ENCODE data around the gene FARSB. TPM values are rescaled to one million over a fixed set of nuclear protein-coding genes. Genes with fewer than 3 reads are reported as not detected.

The FARSB gene
- total RNA-seq, 1 experiment from 2014 or later, result 32.9 TPM

DNA sequence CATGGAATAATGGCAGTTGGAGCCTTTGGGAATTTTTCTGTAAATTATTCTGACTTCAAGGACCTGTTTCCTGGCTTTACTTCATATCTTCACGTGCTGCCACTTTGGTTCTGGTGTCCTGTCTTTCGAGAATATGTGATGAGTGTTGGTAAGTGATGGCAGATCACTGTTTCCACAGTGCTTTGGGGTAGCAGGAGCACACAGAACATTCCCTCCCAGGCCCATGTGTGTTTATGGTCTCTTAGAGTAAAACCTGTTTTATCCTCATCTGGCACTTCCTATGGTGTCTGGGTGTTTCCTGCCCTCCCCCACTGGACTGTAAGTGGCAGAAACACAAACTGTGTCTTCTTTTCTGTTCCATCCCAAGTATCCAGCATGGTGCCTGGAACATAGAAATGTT lies 33.4 kb upstream of the FARSB start:
- ChIA-PET POLR2A (ENCODE audit: unreplicated experiment) (no interaction called here), CTCF (no interaction called here)
- no peak overlapping the region for H3K4me2 ChIP-seq (ENCODE audit: low read length)
- H3K4me1 ChIP-seq (ENCODE audit: insufficient read depth, low read length), result no peaks in the 10 kb centered on the region; the same call in 1 of the 2 replicates
- H3K9me2 ChIP-seq (replicated peaks; ENCODE audit: low read length), result no peaks in the 10 kb centered on the region
- H4K20me1 ChIP-seq (ENCODE audit: low read length), result no peaks in the 10 kb centered on the region
- no peaks in the 10 kb centered on the region for H3F3A ChIP-seq (ENCODE audit: low read length, unreplicated experiment)
- intact Hi-C loops (cut with micrococcal nuclease), result no loop called here
- H2AFZ ChIP-seq (ENCODE audit: low read length), result no peak overlapping the region
- no peaks in the 10 kb centered on the region for H3K79me2 ChIP-seq (ENCODE audit: low read length)
- no peak overlapping the region for H3K27ac ChIP-seq (ENCODE audit: low read length)
- ATAC-seq (no peak), DNase-seq (no peak)
- BruUV-seq (replicated peaks), result no TSS peak
- no peaks in the 10 kb centered on the region for H3K27me3 ChIP-seq (ENCODE audit: low read length)
- no peak overlapping the region for H3K9ac ChIP-seq (ENCODE audit: low read length)
- no peaks in the 10 kb centered on the region for H3K9me3 ChIP-seq (ENCODE audit: low read length)
- no peaks in the 10 kb centered on the region for H3K36me3 ChIP-seq (ENCODE audit: low read depth, low read length)
- TF ChIP-seq EZH2phosphoT487 (IDR thresholded peaks at IDR 0.05; ENCODE audit: borderline replicate concordance, low read length), result no peak
- TF ChIP-seq, protein P1, sequence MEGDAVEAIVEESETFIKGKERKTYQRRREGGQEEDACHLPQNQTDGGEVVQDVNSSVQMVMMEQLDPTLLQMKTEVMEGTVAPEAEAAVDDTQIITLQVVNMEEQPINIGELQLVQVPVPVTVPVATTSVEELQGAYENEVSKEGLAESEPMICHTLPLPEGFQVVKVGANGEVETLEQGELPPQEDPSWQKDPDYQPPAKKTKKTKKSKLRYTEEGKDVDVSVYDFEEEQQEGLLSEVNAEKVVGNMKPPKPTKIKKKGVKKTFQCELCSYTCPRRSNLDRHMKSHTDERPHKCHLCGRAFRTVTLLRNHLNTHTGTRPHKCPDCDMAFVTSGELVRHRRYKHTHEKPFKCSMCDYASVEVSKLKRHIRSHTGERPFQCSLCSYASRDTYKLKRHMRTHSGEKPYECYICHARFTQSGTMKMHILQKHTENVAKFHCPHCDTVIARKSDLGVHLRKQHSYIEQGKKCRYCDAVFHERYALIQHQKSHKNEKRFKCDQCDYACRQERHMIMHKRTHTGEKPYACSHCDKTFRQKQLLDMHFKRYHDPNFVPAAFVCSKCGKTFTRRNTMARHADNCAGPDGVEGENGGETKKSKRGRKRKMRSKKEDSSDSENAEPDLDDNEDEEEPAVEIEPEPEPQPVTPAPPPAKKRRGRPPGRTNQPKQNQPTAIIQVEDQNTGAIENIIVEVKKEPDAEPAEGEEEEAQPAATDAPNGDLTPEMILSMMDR (conservative IDR thresholded peaks at IDR 0.05; ENCODE audit: low read depth, low read length), result no peak
- H3K4me3 ChIP-seq (ENCODE audit: low read length), result no peak overlapping the region

DNA sequence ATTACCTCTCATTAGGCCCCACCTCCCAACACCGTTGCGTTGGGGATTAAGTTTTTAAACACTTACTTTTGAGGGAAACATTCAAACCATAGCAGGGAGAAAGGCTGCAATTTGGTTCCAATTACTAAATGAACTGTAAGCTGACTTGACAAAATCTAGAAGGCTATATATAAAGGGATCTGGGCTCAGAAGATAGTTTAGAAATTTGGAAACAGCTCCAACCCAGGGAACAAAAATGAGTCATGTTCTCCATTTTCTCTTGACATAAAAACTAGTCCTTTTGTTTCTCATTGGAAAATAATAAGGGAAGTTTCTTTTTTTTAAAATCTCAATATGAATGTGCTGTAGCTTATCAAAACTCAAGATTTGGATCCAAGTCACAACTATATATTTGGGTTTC lies 33.0 kb upstream of the FARSB start:
- ATAC-seq, result no peak
- H3K27me3 ChIP-seq (ENCODE audit: low read length), result no peaks in the 10 kb centered on the region
- no peaks in the 10 kb centered on the region for H3K79me2 ChIP-seq (ENCODE audit: low read length)
- intact Hi-C loops (cut with micrococcal nuclease), result no loop called here
- no peaks in the 10 kb centered on the region for H3K9me2 ChIP-seq (replicated peaks; ENCODE audit: low read length)
- no peak for TF ChIP-seq EZH2phosphoT487 (IDR thresholded peaks at IDR 0.05; ENCODE audit: borderline replicate concordance, low read length)
- TF ChIP-seq EZH2 (IDR thresholded peaks at IDR 0.05; ENCODE audit: low read length, unreplicated experiment), result no peak
- TF ChIP-seq, protein P1 (conservative IDR thresholded peaks at IDR 0.05; ENCODE audit: low read depth, low read length), result no peak
- H3K4me3 ChIP-seq (ENCODE audit: low read length), result no peak overlapping the region
- H3K4me2 ChIP-seq (ENCODE audit: low read length), result no peak overlapping the region
- no peaks in the 10 kb centered on the region; the same call in 1 of the 2 replicates for H3K4me1 ChIP-seq (ENCODE audit: insufficient read depth, low read length)
- no peak overlapping the region for H3K9ac ChIP-seq (ENCODE audit: low read length)
- no peaks in the 10 kb centered on the region for H3K36me3 ChIP-seq (ENCODE audit: low read depth, low read length)
- H3F3A ChIP-seq (ENCODE audit: low read length, unreplicated experiment), result no peaks in the 10 kb centered on the region
- H3K9me3 ChIP-seq (ENCODE audit: low read length), result no peaks in the 10 kb centered on the region
- no peak overlapping the region for H2AFZ ChIP-seq (ENCODE audit: low read length)
- ChIA-PET POLR2A (ENCODE audit: unreplicated experiment) (interaction anchor here (0.7 kb wide), 1 partner anchor 61 kb away, joined by 5 read pairs; no protein-coding TSS in a partner anchor), CTCF (no interaction called here)
- H4K20me1 ChIP-seq (ENCODE audit: low read length), result no peaks in the 10 kb centered on the region
- no peak for DNase-seq
- no TSS peak for BruUV-seq (replicated peaks)
- H3K27ac ChIP-seq (ENCODE audit: low read length), result no peak overlapping the region

DNA sequence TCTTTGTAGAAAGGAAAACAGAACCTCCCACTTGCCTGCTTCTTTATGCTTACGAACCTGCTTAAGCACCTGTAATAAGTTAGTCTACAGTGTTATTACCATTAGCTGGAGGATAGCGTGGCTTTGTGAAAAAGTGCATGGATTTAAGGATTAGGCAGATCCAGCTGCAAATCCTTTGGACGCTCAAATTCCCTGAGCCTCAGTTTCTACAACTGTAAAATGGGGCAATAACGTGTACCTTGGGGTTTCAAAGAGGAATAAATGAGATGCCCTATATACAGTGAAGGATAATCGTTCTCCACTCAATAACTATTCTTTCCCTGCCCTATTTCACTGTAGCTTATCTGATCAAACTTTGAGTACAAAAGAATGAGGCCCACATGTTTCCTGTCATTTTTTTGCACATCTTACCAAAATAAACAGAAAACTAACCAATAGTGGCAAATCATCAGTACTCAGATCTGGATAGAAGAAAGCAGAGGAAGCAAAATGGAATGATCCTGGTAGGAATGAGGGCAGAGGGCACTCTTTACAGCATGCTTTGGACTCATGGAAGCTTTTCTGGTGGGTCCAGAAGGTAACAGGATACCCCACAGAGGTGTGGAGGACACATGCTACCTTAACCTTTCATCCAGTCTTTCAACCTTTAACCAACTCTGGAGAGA lies 30.3 kb upstream of the FARSB start:
- no peak overlapping the region for H3K27ac ChIP-seq (ENCODE audit: low read length)
- BruUV-seq (replicated peaks), result no TSS peak
- no peaks in the 10 kb centered on the region for H3K9me2 ChIP-seq (replicated peaks; ENCODE audit: low read length)
- TF ChIP-seq, protein P1 (conservative IDR thresholded peaks at IDR 0.05; ENCODE audit: low read depth, low read length), result no peak
- no peak for TF ChIP-seq EZH2 (IDR thresholded peaks at IDR 0.05; ENCODE audit: low read length, unreplicated experiment)
- no peak for TF ChIP-seq EZH2phosphoT487 (IDR thresholded peaks at IDR 0.05; ENCODE audit: borderline replicate concordance, low read length)
- no peaks in the 10 kb centered on the region for H3F3A ChIP-seq (ENCODE audit: low read length, unreplicated experiment)
- H4K20me1 ChIP-seq (ENCODE audit: low read length), result no peaks in the 10 kb centered on the region
- intact Hi-C loops (cut with micrococcal nuclease), result no loop called here
- no peak overlapping the region for H3K4me2 ChIP-seq (ENCODE audit: low read length)
- ChIA-PET CTCF (no interaction called here), POLR2A (ENCODE audit: unreplicated experiment) (no interaction called here)
- no peak overlapping the region for H2AFZ ChIP-seq (ENCODE audit: low read length)
- 0 out of 2 replicates have a peak, but pooled peaks cover 3% of the 10 kb centered on the region for H3K27me3 ChIP-seq (ENCODE audit: low read length)
- H3K9me3 ChIP-seq (ENCODE audit: low read length), result no peaks in the 10 kb centered on the region
- no peaks in the 10 kb centered on the region for H3K79me2 ChIP-seq (ENCODE audit: low read length)
- H3K4me1 ChIP-seq (ENCODE audit: insufficient read depth, low read length), result no peaks in the 10 kb centered on the region; the same call in 1 of the 2 replicates
- DNase-seq, result no peak
- ATAC-seq, result no peak
- H3K4me3 ChIP-seq (ENCODE audit: low read length), result no peak overlapping the region
- no peaks in the 10 kb centered on the region for H3K36me3 ChIP-seq (ENCODE audit: low read depth, low read length)
- no peak overlapping the region for H3K9ac ChIP-seq (ENCODE audit: low read length)
